HG03045 (cell line): ENCODE measurements around the gene KLK12.

ENCODE experiments used
- ATAC-seq: cut with Tn5 transposase; IDR thresholded peaks from one replicate; pipeline ENCODE4 v1.9.1; 2021; ENCODE audit warnings: mild to moderate bottlenecking, moderate library complexity; ENCODE audit not compliant: unreplicated experiment

The KLK12 gene

DNA sequence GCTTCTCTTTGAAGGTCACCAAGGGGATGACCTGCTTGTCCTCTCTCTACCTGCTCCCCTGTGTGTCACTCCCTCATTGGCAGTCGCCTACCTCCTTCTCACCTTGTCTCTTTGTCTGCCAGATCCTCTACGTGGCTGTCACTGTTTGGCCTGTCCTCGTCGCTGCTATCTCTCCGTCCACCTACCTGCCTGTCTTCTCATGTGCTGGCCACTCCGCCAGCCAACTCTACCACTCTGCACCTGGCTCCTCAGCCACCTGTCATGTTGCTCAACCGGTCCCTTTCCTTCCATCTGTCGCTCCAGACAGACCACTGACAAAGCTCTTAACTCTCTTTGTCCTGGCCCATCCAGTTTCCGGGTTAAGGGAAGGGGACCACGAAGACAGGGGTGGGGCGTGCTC lies at the start of gene KLK12:
KLK12 (minus strand) TSS at position 299 of the 400 bp plus-strand sequence. CDS start 381 bp downstream, outside the sequence.
- no peak for ATAC-seq

DNA sequence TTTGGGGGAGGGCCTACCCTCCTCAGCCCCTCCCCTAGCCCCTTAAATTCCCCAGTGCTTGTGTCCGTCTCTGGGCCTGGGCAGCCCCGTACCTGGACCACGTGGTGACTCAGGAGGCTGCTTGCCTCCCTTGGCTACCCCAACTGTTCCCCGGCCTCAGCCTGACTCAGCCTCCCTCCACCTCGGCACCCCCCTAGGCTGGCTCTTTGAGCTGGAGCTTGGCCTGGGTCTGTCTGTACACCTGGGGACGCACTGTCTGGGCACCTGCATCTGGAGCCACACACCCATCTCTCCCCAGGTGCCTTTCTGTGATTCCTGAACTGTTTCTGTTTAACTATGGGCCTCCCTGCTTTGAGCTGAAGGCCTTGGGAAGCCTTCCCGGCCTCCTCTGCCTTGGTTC lies 49.7 kb upstream of the KLK12 start:
- no peak for ATAC-seq

- no peak for ATAC-seq
Observed at GRCh38 chr19:51083783-51084182, 49.0 kb upstream of the KLK12 start.

- no peak for ATAC-seq
Observed at GRCh38 chr19:51083181-51083580, 48.4 kb upstream of the KLK12 start.

GRCh38 chr19:51082611-51083010 lies 47.8 kb upstream of the KLK12 start, which contains the start of gene KLK14:
Gene KLK14, minus strand, starts transcription at chr19:51082887. Its CDS starts 273 bp downstream, at chr19:51082614.
- no peak for ATAC-seq

- ATAC-seq = no peak
Observed at GRCh38 chr19:51081476-51081875, 46.7 kb upstream of the KLK12 start.

- no peak for ATAC-seq
Observed at GRCh38 chr19:51079481-51080110, 44.8 kb upstream of the KLK12 start.

DNA sequence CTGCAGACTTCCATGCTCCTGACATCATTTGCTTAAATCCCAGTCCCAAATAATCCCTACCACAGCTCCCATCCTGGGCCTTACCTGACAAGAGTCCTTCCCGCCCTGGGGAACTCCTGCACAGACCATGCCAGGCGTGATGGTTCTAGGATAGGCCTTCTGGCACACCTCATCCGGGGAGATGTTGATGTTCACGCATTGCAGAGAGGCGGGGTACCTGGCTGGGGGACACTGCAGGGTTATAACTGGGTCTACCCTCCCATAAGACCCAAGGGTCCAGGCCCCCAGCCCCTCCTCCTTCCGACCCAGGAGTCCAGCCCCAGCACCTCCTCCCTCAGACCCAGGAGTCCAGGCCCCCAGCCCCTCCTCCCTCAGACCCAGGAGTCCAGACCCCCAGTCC lies 43.9 kb upstream of the KLK12 start:
- ATAC-seq = no peak

DNA sequence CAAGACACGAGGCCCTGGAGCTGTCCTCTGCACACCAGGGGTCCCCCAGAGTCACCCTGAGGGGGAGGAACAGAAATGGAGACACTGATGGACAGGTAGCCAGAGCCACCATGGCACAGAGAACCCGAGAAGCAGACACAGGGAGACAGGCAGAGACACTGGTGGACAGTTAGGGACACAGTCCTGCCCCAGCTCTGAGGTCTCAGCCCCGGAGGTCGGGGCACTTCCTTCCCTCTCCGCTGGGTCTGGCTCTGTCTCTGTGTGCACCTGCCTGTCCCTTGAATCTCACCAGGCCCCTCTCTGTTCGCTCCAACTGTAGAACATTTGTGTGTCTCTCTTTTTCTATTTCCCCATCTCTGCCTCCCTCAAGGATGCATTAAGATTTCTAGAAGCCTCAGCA lies 43.3 kb upstream of the KLK12 start:
- ATAC-seq = no peak

DNA sequence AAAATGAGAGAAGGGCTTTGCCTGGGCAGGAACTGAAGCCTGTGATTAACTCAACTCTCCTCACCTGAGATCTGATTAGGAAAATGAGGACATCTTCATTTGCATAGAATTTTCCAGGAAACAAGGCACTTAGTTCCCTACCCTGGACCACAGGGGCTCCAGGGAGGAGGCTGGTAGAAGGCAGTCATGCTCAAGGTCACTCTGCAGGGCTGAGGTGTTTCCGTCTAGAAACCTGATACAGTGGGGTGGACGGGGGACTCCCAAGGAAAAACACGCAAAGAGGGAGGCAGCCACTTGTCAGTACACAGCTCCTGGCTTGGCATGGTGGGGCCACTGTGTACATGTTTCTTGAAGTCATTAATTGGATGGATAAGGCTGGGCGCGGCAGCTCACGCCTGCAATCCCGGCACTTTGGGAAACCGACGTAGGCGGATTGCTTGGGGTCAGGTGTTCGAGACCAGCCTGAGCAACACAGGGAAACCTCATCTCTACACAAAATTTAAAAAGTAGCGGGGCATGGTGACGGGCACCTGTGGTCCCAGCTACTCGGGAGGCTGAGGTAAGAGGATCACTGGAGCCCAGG lies 41.9 kb upstream of the KLK12 start:
- ATAC-seq = no peak

- no peak for ATAC-seq
Observed at GRCh38 chr19:51075998-51076397, 41.2 kb upstream of the KLK12 start.

- ATAC-seq = no peak
Observed at GRCh38 chr19:51071095-51071405, 36.2 kb upstream of the KLK12 start.

- no peak for ATAC-seq
Observed at GRCh38 chr19:51070334-51071094, 35.7 kb upstream of the KLK12 start.

DNA sequence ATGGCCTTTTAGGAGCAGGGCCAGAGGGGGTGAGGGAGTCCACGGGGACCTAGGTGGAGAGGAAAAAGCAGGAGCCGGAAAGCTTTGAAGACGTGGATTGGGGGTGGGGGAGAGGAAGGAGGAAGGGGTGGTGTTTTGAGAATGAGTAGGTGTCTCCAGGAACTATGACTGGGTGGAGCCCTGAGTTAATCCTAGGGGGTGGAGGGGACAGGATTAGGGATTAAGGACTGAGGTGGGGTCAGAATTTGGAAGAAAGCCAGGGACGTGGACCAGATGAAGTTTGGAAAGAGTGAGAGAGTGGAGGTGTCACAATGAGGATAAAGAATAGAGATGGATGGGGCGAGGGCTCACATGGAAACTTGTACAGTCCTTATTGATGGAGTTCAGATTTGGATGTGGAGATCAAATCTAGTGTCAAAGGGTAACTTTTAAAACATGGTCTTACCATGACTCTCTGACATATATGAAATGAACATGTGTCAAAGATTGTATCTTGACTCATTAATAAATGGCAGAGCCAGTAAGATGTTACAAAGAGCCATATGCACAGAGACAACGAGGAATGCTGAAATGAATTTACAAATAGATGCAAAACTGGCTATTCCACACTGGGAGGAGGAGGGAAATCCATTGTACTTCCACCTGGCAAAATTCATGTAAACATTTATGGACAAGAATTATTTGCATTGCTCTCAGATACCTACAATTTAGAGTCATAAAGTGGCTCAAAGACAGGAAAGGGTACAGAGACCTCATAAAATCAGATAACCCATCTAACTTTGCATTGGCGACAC lies 31.8 kb upstream of the KLK12 start:
- ATAC-seq = no peak

GRCh38 chr19:51065221-51065960 lies 30.6 kb upstream of the KLK12 start:
- ATAC-seq = no peak

DNA sequence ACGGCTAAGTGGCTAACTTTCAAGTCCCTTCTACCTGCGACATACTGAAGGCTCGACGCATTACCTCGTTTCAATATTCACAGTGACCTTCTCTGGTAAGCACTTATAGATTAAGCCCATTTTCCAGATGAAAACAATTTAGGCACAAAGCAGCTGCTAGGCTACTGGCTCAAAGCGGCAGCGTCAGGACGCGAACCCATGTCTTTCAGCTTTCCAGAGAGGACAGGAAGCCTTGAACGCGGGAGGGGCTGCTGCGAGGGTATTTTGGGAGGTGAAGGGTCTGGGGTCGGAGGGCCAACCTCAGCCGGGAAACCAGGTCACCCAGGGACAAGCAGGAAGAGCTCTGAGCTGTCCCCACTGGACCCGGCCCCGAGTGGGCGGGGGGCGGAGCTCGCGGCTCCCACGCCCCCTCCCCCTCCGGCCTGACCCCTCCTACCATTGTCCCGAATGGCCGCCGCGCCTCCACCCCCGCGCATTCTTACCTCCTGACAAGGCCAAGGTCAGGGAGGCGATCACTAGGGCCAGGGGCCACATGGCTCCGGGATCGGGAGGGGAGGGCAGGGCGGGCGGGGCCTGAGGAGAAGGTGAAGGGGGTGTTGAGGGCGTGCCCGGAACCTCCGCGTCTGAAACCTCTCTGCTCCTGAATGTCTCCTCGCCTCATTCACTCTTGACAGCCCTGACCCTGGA lies 29.9 kb upstream of the KLK12 start, which contains the start of gene KLK13:
KLK13 (minus strand) TSS at position 559 of the 687 bp plus-strand sequence; CDS start at position 534, 25 bp downstream.
- ATAC-seq = no peak

GRCh38 chr19:51063664-51064063 lies 28.9 kb upstream of the KLK12 start:
- no peak for ATAC-seq

DNA sequence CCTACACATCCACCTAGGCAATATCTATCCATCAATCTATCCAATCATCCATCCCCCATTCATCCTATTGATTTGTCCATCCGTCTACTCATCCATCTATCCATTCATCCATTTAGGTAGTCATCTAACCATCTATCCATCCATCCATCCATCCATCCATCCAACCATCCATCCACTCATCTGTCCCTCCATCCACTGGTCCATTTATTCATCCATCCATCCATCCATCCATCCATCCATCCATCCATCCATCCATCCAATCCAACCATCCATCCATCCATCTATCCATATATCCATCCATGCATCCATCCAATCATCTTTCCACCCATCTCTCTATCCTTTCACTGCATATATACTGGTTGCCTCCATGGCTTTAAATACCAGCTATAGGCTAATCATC lies 26.2 kb upstream of the KLK12 start:
- ATAC-seq = no peak

GRCh38 chr19:51060336-51060735 lies 25.5 kb upstream of the KLK12 start:
- ATAC-seq = no peak

DNA sequence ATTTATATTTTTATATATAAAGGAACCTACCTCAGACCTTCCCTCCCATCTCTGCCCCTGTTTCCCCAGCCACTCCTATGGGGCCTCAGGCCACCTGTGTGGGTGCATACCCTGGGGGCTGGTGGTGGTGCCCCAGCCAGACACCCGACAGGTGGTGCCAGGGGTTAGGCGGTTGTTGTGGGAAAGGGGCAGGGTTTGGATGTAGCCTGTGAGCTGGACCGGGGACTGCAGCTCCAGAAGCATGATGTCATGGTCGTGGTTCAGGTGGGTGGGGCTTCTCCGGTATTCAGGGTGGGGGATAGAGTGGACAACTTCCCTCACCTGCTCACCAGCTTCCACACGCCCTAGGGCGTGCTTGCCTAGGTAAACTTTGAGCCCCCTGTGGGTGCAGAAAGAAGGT lies 24.9 kb upstream of the KLK12 start:
- no peak for ATAC-seq
